Neuron (in vitro differentiated cells): Measurements from ENCODE around the gene SOX1.

Experiments
- H2AFZ ChIP-seq: one replicate; pipeline ENCODE4 v1.6.1; 2013; ENCODE audit warnings: low read depth, mild to moderate bottlenecking, inconsistent platforms, low read length, moderate library complexity
- H3K27me3 ChIP-seq: one replicate; pipeline ENCODE4 v1.6.1; 2013; ENCODE audit warnings: low read length; ENCODE audit not compliant: insufficient read depth
- H3K36me3 ChIP-seq: one replicate; pipeline ENCODE4 v1.6.1; 2013; ENCODE audit warnings: low read length; ENCODE audit not compliant: insufficient read depth
- H3K4me1 ChIP-seq: one replicate; pipeline ENCODE4 v1.6.1; 2013; ENCODE audit warnings: low read length; ENCODE audit not compliant: insufficient read depth
- H3K4me3 ChIP-seq: 2 replicates; pipeline ENCODE4 v1.5.1; 2013; ENCODE audit warnings: mild to moderate bottlenecking, low read length, moderate library complexity
- H3K9me3 ChIP-seq: one replicate; pipeline ENCODE4 v1.6.1; 2013; ENCODE audit warnings: low read length

The SOX1 gene

GRCh38 chr13:112067116-112067741 is at the start of gene SOX1:
TSS of gene SOX1 (plus strand) at chr13:112067149. CDS start at chr13:112067659, 510 bp downstream.
- peak within 1 kb of the TSS; percentile 99 for H3K4me3 ChIP-seq
- peak within 1 kb of the TSS; percentile 80 for H2AFZ ChIP-seq
- peaks cover 2% of the 10 kb centered on the region for H3K9me3 ChIP-seq
- no peaks in the 10 kb centered on the region for H3K27me3 ChIP-seq
- peaks cover 27% of the 10 kb centered on the region for H3K4me1 ChIP-seq
- peaks cover 12% of the 10 kb centered on the region for H3K36me3 ChIP-seq

GRCh38 chr13:112024577-112024976 is 42.4 kb upstream of the SOX1 start:
- H3K36me3 ChIP-seq, result no peaks in the 10 kb centered on the region
- H3K4me3 ChIP-seq, result no peak overlapping the region
- H2AFZ ChIP-seq, result no peak overlapping the region
- no peaks in the 10 kb centered on the region for H3K4me1 ChIP-seq
- no peaks in the 10 kb centered on the region for H3K27me3 ChIP-seq
- H3K9me3 ChIP-seq, result peaks cover 12% of the 10 kb centered on the region

- Histone ChIP-seq H3K36me3 (no peaks in the 10 kb centered on the region), H3K9me3 (peaks cover 10% of the 10 kb centered on the region), H2AFZ (no peak overlapping the region), H3K4me1 (no peaks in the 10 kb centered on the region), H3K27me3 (no peaks in the 10 kb centered on the region), H3K4me3 (no peak overlapping the region)
Measured at GRCh38 chr13:112027250-112027649, 39.7 kb upstream of the SOX1 start.

- Histone ChIP-seq H3K4me3 (no peak overlapping the region), H3K27me3 (no peaks in the 10 kb centered on the region), H3K9me3 (peaks cover 10% of the 10 kb centered on the region), H2AFZ (no peak overlapping the region), H3K4me1 (no peaks in the 10 kb centered on the region), H3K36me3 (no peaks in the 10 kb centered on the region)
Measured at GRCh38 chr13:112028481-112028880, 38.5 kb upstream of the SOX1 start.

GRCh38 chr13:112029143-112029542 is 37.8 kb upstream of the SOX1 start:
- no peaks in the 10 kb centered on the region for H3K4me1 ChIP-seq
- no peaks in the 10 kb centered on the region for H3K36me3 ChIP-seq
- no peak overlapping the region for H2AFZ ChIP-seq
- H3K4me3 ChIP-seq, result no peak overlapping the region
- H3K9me3 ChIP-seq, result peaks cover 10% of the 10 kb centered on the region
- no peaks in the 10 kb centered on the region for H3K27me3 ChIP-seq

GRCh38 chr13:112032186-112032993 is 34.6 kb upstream of the SOX1 start:
- peaks cover 10% of the 10 kb centered on the region for H3K9me3 ChIP-seq
- H2AFZ ChIP-seq, result no peak overlapping the region
- H3K4me1 ChIP-seq, result no peaks in the 10 kb centered on the region
- no peak overlapping the region for H3K4me3 ChIP-seq
- no peaks in the 10 kb centered on the region for H3K27me3 ChIP-seq
- no peaks in the 10 kb centered on the region for H3K36me3 ChIP-seq

- Histone ChIP-seq H2AFZ (no peak overlapping the region), H3K4me1 (no peaks in the 10 kb centered on the region), H3K4me3 (no peak overlapping the region), H3K36me3 (no peaks in the 10 kb centered on the region), H3K9me3 (no peaks in the 10 kb centered on the region), H3K27me3 (no peaks in the 10 kb centered on the region)
Measured at GRCh38 chr13:112034231-112034630, 32.7 kb upstream of the SOX1 start.

- Histone ChIP-seq H3K4me3 (no peak overlapping the region), H3K4me1 (no peaks in the 10 kb centered on the region), H3K9me3 (no peaks in the 10 kb centered on the region), H3K36me3 (no peaks in the 10 kb centered on the region), H2AFZ (no peak overlapping the region), H3K27me3 (no peaks in the 10 kb centered on the region)
Measured at GRCh38 chr13:112034846-112035245, 32.1 kb upstream of the SOX1 start.

GRCh38 chr13:112042496-112042895 is 24.5 kb upstream of the SOX1 start:
- Histone ChIP-seq H3K4me1 (no peaks in the 10 kb centered on the region), H3K9me3 (peaks cover 13% of the 10 kb centered on the region), H2AFZ (no peak overlapping the region), H3K36me3 (no peaks in the 10 kb centered on the region), H3K4me3 (no peak overlapping the region), H3K27me3 (peaks cover 3% of the 10 kb centered on the region)

- H3K27me3 ChIP-seq, result peaks cover 51% of the 10 kb centered on the region
- no peak overlapping the region for H3K4me3 ChIP-seq
- no peaks in the 10 kb centered on the region for H3K36me3 ChIP-seq
- peaks cover 34% of the 10 kb centered on the region for H3K4me1 ChIP-seq
- no peak overlapping the region for H2AFZ ChIP-seq
- H3K9me3 ChIP-seq, result peaks cover 6% of the 10 kb centered on the region
Measured at GRCh38 chr13:112052213-112052612, 14.7 kb upstream of the SOX1 start.

- H3K36me3 ChIP-seq, result no peaks in the 10 kb centered on the region
- no peak overlapping the region for H2AFZ ChIP-seq
- H3K4me1 ChIP-seq, result peaks cover 40% of the 10 kb centered on the region
- peaks cover 61% of the 10 kb centered on the region for H3K27me3 ChIP-seq
- H3K9me3 ChIP-seq, result peaks cover under 1% of the 10 kb centered on the region
- peak overlapping the region; percentile 19 for H3K4me3 ChIP-seq
Measured at GRCh38 chr13:112053167-112053743, 13.7 kb upstream of the SOX1 start.

GRCh38 chr13:112053744-112054615 is 13.0 kb upstream of the SOX1 start:
- Histone ChIP-seq H3K36me3 (no peaks in the 10 kb centered on the region), H3K9me3 (no peaks in the 10 kb centered on the region), H3K27me3 (peaks cover 68% of the 10 kb centered on the region), H3K4me3 (peak overlapping the region; percentile 19), H3K4me1 (peaks cover 40% of the 10 kb centered on the region), H2AFZ (no peak overlapping the region)
